ENCODE data around the gene NSUN2. TPM values are rescaled to one million over a fixed set of nuclear protein-coding genes. Genes with fewer than 3 reads are reported as not detected.
"Not testable (repeated sequence)": the region's sequence is repeated elsewhere in the genome, so short reads cannot be mapped to it uniquely, and the experiment has no call there.

The NSUN2 gene
- polyA plus RNA-seq, 3 donors = 49.2 to 50.7 (median 49.9) TPM

DNA sequence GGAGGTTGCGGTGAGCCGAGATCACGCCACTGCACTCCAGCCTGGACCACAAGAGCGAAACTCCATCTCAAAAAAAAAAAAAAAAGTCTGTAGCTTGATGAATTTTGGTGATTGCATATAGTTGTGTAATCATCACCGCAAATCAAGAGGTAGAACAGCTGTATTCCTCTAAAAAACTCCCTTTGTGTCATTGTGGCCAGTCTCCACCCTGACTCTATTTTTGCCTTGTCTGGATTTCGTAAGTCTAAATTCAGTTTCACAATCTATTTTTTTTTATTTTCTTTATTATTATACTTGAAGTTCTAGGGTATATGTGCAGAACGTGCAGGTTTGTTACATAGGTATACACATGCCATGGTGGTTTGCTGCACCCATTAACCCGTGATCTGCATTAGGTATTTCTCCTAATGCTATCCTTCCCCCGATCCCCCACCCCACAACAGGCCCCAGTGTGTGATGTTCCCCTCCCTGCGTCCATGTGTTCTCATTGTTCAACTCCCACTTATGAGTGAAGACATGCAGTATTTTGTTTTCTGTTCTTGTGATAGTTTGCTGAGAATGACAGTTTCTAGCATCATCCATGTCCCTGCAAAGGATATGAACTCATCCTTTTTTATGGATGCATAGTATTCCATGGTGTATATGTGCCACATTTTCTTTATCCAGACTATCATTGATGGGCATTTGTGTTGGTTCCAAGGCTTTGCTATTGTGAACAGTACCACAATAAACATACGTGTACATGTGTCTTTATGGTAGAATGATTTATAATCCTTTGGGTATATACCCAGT, 12.9 kb upstream of the NSUN2 start:
- DNase-seq (ENCODE audit: low read depth in 3 of 3, low spot score in 2 of 3) = not testable (repeated sequence)

DNA sequence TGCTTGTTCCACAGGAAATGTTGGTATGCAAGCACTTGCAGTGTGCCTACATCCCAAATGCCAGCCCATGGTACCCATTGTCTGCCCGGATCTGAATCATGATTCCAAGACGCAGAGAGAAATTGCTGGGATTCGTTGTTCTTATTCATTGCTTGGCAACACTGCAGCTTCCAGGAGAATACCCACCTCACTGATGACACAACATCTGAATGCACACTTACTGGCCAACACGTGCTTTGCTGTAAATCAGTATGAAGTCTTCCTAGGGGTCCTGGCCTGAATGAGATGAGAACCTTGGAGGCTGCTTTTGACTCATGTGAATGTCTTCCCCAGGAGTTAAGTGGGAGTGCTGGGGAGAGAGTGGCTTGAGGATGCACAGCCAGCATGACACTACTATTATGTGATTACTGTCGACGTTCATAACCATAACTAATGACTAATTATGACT, 12.0 kb upstream of the NSUN2 start:
- DNase-seq (ENCODE audit: low read depth in 3 of 3, low spot score in 2 of 3) = no peak

DNA sequence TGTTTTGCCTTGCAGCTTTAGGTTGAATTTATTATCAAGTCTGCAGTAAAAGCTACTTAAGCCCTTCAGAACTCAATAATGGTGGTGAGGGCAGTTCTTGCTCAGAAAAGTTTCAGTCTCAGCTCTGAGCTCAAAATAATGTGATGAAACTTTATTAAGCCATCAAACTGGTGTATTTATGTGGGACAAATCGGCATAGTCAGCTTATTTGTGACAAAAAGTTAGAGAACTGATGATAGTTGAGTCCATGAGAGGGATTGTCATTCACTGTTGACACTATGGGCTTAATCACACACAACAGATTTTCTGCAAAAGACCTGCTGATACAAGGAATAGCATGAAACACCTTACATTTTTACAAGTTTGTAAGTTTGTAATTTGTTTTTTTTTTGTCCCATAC, 9.8 kb upstream of the NSUN2 start:
- no peak for DNase-seq (ENCODE audit: low read depth in 3 of 3, low spot score in 2 of 3)

DNA sequence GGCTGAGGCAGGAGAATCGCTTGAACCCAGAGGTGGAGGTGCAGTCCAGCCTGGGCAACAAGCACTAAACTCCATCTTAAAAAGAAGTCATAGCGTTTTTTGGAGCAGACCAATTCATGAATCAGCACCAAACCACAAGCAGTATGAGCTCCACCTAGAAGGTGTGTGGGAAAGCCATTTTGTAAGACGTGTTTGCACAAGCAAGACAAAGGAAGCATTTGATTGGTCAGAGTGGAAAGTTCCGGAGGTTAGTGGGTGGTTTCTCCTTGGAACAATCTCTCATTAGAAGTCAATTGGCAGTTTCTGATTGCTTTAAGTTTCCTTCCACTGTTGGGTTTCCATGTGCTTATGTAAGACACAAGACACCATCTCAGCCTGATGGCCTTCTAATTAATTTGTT, 5.4 kb upstream of the NSUN2 start:
- no peak for DNase-seq (ENCODE audit: low read depth in 3 of 3, low spot score in 2 of 3)

DNA sequence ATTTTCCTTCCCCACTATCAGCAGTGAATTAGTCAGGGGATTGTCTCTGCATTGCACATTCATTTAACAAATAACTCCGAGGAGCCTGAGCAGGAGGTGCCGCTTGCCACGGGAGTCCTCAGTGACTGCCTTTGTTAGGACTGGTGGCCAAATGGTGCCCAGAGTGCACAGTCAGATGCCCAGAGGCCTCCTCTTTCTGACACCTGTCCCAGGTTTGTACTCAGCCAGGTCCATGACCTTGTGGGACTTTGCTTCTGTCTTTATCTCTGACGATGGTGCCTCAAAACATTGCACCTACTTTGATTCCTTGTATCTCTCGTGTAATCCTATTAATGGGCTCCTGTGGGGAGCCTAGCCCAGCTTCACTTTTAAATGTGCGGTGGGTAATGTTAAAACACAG, 4.7 kb upstream of the NSUN2 start:
- no peak for DNase-seq (ENCODE audit: low read depth in 3 of 3, low spot score in 2 of 3)

DNA sequence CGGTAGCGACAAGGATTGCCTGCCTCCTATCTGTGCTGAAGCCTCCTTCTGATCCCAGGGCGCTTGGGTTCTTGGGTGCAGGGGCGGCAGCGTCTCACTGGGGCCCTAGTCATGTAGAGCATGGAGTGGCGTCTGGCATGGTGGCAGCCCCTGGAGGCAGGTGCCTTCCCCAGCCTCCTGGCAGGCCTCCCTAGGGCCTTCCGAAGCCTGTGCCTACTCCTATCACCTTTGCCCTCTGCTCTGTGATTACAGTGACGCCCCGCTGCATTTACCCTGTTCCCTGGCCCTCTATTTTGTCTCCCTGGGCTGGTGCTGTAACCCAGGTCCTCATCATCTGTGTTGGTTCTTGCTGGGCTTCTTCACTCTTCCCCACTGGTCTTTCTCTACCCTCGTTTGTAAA, 4.2 kb upstream of the NSUN2 start:
- no peak for DNase-seq (ENCODE audit: low read depth in 3 of 3, low spot score in 2 of 3)

DNA sequence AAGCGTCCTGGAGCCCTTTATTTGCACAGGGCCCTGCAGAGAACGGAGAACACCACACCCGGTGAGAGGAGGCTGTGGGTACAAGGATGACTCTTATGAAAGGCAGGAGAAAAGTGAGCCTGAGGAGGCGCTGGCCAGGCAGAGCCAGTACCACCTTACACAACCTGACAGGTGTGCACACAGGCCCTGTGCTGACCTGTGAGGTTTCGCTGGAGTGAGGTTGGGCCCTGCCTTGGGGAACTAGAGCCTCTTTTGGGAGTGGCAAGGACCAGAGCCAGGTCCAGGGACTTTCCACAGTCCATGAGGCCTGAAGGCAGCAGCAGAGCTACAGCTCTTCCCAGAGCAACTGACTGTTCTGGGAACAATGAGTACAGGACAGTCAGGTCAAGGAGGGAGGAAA, 3.4 kb upstream of the NSUN2 start:
- DNase-seq (ENCODE audit: low read depth in 3 of 3, low spot score in 2 of 3) = no peak

DNA sequence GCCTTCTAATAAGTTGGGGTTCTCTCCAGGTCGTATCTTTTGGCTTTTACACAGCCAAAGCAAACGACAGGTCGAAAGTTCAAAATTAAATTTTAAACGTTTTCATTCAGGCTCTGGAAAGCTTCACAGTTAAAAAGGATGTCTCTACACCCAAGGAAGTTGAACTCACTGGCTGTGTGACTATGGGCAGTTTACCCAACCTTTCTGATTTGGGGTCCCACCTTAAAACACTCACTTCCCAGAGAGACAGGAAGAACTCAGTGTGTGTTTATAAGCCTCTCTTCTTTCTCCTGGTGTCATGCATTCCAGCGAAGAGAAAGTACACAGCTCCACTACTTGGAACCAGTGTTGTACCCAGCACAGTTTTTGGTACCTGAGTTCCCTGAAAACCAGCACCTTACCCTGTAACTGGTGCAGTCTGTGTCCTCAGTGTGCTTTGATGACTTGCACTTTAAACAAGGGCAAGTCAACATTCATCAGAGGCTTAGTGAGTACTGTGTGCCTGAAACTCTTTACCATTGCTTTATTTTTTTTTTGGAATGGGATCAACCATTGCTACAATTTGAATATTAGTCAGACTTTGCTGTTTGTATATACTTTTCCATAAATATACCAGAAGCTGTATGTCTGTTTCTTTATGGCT, 2.1 kb upstream of the NSUN2 start:
- DNase-seq (ENCODE audit: low read depth in 3 of 3, low spot score in 2 of 3) = no peak

DNA sequence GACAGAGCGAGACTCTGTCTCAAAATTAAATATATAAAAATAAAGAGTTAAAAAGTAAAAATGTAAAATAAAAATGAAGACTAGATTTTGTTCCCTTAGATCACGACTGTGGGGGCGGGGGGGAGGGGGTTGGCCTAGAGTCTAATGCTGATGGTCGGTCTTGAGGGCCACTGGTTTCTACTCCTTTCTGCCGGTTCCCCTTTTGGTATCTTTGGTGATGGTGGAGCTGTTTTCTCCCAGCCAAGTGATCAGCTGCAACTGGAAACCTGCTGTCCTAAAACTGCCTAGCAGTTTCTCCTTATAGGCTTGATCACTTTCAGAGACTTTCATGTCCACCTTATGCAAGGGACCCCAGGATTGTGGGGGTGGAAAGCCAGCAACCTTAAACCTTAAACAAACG, 1.5 kb upstream of the NSUN2 start:
- no peak for DNase-seq (ENCODE audit: low read depth in 3 of 3, low spot score in 2 of 3)

DNA sequence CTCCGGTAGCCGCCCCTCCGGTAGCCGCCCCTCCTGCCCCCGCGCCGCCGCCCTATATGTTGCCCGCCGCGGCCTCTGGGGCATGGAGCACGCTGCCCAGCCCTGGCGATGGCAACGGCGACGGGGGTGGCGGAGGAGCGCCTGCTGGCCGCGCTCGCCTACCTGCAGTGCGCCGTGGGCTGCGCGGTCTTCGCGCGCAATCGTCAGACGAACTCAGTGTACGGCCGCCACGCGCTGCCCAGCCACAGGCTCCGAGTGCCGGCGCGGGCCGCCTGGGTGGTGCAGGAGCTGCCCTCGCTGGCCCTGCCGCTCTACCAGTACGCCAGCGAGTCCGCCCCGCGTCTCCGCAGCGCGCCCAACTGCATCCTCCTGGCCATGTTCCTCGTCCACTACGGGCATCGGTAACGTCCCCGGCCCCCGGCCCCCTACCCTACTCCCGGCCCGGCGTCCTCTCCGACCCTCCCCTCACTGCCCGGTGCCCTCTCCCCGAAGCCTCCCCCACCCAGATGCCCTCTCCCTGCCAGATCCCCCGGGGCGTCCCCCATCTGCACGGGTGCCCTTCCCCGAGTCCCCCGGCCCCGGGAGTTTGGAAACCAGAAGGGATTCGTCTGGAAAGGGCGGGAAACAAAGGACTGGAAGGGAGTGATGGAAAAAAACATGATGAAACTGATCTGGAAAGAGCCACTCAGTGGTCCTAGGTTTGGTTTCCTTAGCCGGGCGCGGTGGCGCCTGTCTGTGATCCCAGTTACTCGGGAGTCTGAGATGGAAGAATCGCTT, 813 bp upstream of the NSUN2 start:
- no peak for DNase-seq (ENCODE audit: low read depth in 3 of 3, low spot score in 2 of 3)

DNA sequence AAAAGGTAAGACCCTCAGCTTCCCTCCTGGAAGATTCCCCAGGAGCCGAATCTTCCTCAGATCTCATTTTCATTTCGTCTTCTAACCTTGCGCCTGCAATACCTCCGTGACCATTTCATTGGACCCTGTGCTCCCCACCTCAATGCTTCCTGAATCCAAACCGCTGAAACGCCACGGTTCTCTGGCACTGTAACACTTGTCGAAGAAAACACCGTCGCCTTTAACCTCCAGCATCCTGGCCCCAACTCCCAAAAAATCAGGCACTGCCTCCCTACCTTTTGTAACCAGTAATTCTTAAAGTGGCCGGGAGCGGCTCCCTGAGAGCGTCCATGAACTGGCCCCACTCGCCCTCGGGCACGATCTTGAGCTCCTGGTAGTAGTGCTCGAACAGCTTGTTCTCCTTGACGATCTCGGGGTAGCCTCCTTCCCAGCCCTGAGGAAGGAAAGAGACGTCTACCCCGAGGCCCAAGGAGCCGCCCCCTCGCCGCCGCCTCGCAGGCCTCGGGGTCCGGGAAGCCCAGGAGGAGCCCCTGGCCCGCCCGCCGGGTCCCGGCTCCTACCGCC, 438 bp downstream of the NSUN2 start:
- no peak for DNase-seq (ENCODE audit: low read depth in 3 of 3, low spot score in 2 of 3)

DNA sequence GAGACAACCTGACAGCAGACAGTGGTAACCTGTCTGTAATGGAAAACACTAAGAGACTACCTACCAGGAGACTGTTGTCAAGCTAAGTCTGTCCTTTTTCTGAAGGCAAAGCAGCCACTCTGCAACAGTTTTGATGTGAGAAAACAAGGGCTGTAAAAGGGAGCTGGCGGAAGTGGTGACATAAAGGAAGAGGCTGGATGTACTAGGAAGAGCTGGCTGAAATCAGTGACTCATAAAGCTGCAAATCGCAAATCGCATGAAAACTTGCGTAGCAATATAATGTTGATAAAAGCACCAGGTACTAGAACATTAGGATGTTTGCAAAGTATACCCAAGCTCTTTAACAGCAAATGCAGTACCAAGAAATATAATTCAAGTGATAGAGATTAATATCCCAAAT, 1.4 kb downstream of the NSUN2 start:
- DNase-seq (ENCODE audit: low read depth in 3 of 3, low spot score in 2 of 3) = no peak

DNA sequence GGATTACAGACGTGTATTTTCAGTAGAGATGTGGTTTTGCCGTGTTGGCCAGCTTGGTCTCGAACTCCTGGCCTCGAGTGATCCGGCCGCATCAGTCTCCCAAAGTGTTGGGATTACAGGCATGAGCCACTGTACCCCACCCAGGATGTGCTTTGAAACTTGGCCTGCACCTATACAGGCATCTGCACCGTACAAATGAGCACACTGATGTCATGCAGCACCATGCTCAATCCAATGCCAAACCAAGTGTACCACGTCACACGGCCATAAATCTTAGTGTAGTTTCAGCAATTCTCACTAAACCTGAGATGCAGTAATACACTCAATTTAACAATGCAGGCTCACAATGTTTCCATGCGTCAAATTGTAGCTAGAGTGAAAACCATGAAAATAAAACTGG, 6.3 kb downstream of the NSUN2 start:
- DNase-seq (ENCODE audit: low read depth in 3 of 3, low spot score in 2 of 3) = no peak

DNA sequence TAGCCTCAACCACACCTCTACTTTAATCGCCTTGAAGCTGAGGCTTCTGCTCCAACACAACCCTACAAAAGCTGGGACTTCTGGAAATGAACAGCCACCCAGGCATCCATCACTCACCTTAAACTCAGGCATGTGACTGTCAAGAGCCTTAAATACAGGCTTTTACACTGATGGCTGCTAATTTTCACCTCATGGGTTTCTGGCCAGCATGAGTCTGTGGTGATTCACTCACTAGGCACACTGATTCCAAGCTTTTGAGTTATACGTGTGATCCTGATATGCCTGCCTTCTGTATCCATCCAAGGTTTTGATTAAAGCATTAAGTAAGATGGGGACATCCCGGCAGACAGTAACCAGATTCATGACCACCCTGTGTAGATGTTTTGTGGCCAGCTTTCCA, 8.9 kb downstream of the NSUN2 start:
- no peak for DNase-seq (ENCODE audit: low read depth in 3 of 3, low spot score in 2 of 3)

DNA sequence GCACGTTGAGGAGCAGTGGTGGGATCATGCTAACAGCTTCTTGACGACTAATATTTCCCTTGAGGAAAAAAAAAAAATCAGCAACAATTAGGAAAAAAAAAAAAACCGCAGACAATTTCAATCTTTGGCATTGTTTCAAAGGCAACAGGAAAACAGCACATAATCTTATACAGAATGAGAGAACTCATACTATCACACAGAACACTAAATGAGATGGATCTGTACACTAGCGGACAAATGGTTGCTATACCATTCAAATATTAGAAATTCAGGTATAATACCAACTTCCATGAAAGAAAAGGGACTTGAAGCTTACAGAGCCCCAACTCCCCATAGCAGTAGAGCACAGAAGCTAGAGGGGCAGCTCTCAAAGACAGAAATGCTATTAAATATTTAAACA, 9.6 kb downstream of the NSUN2 start:
- DNase-seq (ENCODE audit: low read depth in 3 of 3, low spot score in 2 of 3) = no peak

DNA sequence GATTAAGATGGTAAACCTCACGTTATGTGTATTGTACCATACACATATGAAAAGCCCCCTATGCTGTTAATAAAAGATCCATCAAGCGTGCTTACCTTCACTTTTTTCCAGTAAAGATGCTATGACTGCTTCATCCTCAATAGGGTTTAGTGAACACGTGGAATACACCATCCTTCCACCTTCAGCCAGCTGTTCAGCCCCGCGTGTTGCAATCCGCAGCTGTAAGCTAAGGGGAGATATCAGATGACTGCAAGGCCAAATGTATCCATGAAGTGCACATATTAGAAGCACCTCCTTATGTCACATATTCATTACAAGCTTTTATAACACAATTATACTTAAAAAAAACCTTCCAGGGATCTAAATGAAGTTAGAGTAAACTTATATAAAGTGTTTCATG, 16.2 kb downstream of the NSUN2 start:
- no peak for DNase-seq (ENCODE audit: low read depth in 3 of 3, low spot score in 2 of 3)

DNA sequence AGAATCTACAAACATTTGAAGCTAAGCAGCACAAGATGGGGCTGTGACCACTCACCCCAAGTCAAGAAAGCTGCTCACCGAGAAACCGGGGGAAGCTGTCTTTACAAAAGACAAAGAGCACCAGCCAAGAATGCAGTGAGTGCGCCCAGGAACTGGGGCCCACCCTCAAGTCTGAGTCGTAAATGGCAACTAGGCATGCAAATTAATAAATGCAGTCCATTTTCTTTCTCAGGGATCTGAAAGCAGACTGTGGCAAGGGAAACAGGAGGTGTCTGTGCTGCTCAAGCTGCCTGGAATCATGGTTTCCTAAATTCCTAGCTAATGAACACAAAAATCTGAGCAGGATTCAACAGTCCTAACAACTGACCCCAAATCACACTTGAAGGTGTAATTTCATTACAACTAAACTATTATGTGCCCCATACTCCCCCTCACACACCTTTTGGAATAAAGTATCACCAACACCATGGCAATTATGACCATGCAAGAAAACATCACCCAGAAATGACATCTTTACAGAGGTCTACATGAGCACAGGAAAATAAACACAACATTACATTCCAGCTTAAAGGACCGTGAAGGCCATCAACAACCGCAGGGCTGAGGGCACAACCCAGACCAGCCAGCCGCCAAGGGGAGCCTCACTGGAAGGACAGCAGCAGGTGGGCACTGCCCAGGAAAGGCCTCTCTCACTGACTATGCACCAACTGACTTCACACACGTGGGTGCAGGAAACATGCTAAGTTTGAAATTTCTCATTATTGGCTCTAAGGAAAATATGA, 17.6 kb downstream of the NSUN2 start:
- DNase-seq (ENCODE audit: low read depth in 3 of 3, low spot score in 2 of 3) = no peak

DNA sequence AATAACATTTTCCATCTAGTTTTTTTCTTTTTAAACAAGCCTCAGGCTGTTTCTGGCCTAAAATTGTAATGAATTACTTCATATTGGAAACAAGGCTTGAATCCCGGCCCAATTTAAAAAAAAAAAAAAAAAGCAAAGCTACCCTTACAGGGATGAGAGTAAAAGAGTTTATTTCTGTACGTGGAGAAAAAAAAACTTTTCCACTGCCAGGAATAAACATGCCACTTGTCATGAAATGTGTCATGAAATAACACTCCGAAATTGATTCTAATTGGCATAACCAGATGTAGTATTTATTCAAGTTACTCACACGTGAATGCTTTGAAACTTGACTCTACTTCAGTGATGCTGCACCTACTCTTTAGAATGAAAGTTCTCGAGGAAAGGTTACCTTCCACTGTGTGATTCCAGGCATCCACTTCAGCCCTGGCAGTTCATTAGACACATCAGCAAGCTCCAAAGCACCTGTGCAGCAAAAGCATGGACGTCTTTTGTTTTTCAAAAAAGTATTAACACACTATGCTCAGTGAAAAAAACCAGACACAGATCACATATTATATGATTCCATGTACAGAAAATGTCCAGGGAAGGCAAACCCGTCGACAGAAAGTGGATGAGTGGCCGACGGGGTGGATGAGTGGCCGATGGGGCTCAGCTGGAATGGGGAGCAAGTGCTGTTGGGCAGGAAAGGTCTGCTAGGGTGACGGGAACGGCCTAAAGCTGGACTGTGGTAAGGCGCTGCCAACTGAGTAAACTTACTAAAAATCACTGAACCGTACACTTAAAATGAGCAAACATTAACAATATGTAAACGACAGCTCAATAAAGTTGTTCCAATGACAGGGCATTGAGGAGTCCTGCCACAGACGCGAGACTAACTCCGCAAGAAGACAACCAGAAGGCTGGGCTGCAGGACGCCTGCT, 21.2 kb downstream of the NSUN2 start:
- no peak for DNase-seq (ENCODE audit: low read depth in 3 of 3, low spot score in 2 of 3)

DNA sequence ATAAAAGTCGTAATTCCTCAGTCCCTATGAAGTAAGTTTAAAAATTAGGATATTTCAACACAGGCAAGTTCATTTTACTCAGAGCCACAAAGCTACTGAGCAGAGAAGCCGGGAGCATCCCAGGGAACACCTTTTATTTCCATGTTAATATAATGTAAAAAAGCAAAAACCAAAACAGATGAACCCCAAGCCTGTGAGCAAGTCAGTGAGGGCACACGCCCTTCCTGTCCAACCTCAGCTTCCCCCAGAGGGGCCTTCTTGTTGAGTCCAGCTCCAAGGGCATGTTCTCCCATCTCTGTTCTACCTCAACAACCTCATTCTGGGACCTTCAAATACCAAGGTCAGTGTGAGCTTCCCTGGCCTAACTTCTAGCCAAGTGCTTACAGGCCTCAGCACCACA, 24.8 kb downstream of the NSUN2 start:
- DNase-seq (ENCODE audit: low read depth in 3 of 3, low spot score in 2 of 3) = no peak

DNA sequence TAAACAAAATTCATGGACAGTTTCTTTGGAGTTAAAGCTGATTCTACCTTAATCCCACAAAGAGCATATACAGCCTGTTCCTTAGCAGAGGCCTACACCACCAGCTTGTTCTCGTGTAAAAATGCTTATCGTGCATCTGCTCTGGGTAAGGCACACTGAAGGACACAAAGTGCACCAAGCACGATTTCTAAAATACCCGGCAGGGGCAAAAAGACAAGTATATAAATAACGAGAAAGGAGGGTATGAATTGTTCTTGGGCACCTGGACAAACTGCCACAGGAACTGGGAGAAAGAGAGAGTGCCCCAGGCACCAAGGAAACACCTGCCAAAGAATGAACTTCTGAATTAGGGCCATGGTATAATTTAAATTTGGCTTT, 25.3 kb downstream of the NSUN2 start:
- no peak for DNase-seq (ENCODE audit: low read depth in 3 of 3, low spot score in 2 of 3)

All from right renal cortex interstitium (tissue), 3 donors.